Right lobe of liver (tissue), 4 donors: ENCODE results near the gene SREBF2.

ENCODE experiments used
- CTCF ChIP-seq, 4 donors: fragments of 200-600 bp in 3 of 4; fragments of 450-650 bp in 1 of 4; IDR thresholded peaks; one replicate each; pipeline versions ENCODE4 v1.5.1 to v1.8.0; 2016 to 2022; ENCODE audit warnings: antibody characterized with exemption in 4 of 4, mild to moderate bottlenecking in 2 of 4
- POLR2A ChIP-seq: fragments of 450-650 bp; IDR thresholded peaks from one replicate; pipeline ENCODE4 v1.6.1; 2017; ENCODE audit warnings: antibody characterized with exemption, mild to moderate bottlenecking
- donor health status: DM: no; HTN: no; CAD: no.
- donor health status: DM: no; HTN: no; CAD: no.
- donor health status: DM: no; HTN: yes; CAD: no.

- TF ChIP-seq CTCF (IDR thresholded peaks at IDR 0.05), result no peak
- no peak for TF ChIP-seq POLR2A
These were observed 37.9 kb downstream of the SREBF2 start for GRCh38 chr22:41870786-41871185.
